Testis (tissue), 3 donors: ENCODE data around the gene MAGEB3. TPM values are rescaled to one million over a fixed set of nuclear protein-coding genes. Genes with fewer than 3 reads are reported as not detected.

Experiments used
- DNase-seq: peaks from one replicate; pipeline ENCODE4 v3.0.0-alpha.2; 2019
- H3K27ac ChIP-seq, 2 donors: fragments of 200-600 bp; sonication (generic); one replicate each; pipeline ENCODE4 v1.5.1; 2019
- H3K27me3 ChIP-seq: fragments of 200-600 bp; sonication (generic); one replicate; pipeline ENCODE4 v1.5.1; 2019
- H3K36me3 ChIP-seq: fragments of 200-600 bp; sonication (generic); one replicate; pipeline ENCODE4 v1.5.1; 2017; ENCODE audit warnings: low read depth; ENCODE audit errors: missing control alignments
- H3K4me1 ChIP-seq: fragments of 200-600 bp; sonication (generic); one replicate; pipeline ENCODE4 v1.5.1; 2019
- H3K4me3 ChIP-seq, 2 donors: fragments of 200-600 bp; sonication (generic); one replicate each; pipeline ENCODE4 v1.5.1; 2017 to 2019
- H3K9me3 ChIP-seq: fragments of 200-600 bp; sonication (generic); one replicate; pipeline ENCODE4 v1.5.1; 2017
- POLR2A ChIP-seq: fragments of 450-650 bp; IDR thresholded peaks from one replicate; pipeline ENCODE4 v1.6.1; 2017; ENCODE audit warnings: antibody characterized with exemption, mild to moderate bottlenecking, moderate library complexity
- WGBS, 2 donors: methylation state at CpG; one replicate each; pipeline ENCODE4 v1.1.5; 2018; 5-methylcytosine and 5-hydroxymethylcytosine counted together
- intact Hi-C: fragments of 100-400 bp; cut with DNase I; formaldehyde crosslinking; loops from one replicate; pipeline ENCODE4 v1.15.1; 2023; ENCODE audit warnings: low total_unique reads
- polyA plus RNA-seq: library from polyadenylated mRNA; stranded (reverse); fragments of 350-450 nt; fragmentation: Illumina TruSeq; extraction: RNeasy Lipid Tissue Mini Kit (QIAGEN cat#74804); gene quantifications from one replicate; pipeline ENCODE4 v1.2.3, GENCODE V29; 2014; ENCODE audit warnings: low read depth, low replicate concordance; ENCODE audit not compliant: insufficient read depth
- total RNA-seq, 2 donors: library from RNA; depleted of rRNA; stranded (reverse); fragments of >200 nt; gene quantifications; one replicate each; pipeline ENCODE4 v1.2.3, GENCODE V29; 2016
- TF ChIP-seq, protein P1 (sequence below), 3 experiments: fragments of 450-650 bp in 2 of 3; fragments of 200-600 bp in 1 of 3; sonication (generic) in 1 of 3; IDR thresholded peaks; one replicate each; pipeline ENCODE4 v1.5.1; 2016 to 2019; ENCODE audit warnings: antibody characterized with exemption in 3 of 3, mild to moderate bottlenecking in 2 of 3, moderate library complexity in 1 of 3

MAGEB3 gene
- total and polyA plus RNA-seq, 3 donors from 2014 or later: 8.8 to 10.8 (median 10.4) TPM

DNA sequence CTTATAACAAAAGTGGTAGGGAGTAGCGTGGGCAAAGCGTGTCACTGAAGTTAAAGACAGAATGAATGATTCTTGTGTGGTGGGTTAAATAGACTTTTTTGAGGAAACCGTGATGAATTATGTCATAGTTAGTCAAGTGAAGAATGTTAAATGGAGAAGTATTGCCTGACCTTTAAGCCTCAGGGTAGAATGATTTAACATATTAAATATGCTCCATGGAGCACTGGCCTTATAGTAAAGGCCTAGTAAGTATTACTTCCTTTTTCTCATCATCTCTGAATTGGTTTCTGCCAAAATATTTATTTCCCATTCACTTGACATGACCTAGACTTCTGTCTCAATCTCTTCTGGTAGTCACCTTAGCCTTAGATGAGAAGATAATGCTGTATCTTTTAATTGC, 40.2 kb downstream of the MAGEB3 start:
- H3K4me3 ChIP-seq: no peak overlapping the region
- no peaks in the 10 kb centered on the region for H3K27me3 ChIP-seq
- no peak for DNase-seq
- H3K27ac ChIP-seq: no peak overlapping the region
- no peaks in the 10 kb centered on the region for H3K4me1 ChIP-seq
- H3K9me3 ChIP-seq: no peaks in the 10 kb centered on the region
- intact Hi-C loops: no loop called here
- 95 to 98% methylated on average over 3 of the region's 3 CpGs for WGBS, 2 donors
- TF ChIP-seq, protein P1, sequence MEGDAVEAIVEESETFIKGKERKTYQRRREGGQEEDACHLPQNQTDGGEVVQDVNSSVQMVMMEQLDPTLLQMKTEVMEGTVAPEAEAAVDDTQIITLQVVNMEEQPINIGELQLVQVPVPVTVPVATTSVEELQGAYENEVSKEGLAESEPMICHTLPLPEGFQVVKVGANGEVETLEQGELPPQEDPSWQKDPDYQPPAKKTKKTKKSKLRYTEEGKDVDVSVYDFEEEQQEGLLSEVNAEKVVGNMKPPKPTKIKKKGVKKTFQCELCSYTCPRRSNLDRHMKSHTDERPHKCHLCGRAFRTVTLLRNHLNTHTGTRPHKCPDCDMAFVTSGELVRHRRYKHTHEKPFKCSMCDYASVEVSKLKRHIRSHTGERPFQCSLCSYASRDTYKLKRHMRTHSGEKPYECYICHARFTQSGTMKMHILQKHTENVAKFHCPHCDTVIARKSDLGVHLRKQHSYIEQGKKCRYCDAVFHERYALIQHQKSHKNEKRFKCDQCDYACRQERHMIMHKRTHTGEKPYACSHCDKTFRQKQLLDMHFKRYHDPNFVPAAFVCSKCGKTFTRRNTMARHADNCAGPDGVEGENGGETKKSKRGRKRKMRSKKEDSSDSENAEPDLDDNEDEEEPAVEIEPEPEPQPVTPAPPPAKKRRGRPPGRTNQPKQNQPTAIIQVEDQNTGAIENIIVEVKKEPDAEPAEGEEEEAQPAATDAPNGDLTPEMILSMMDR (IDR thresholded peaks at IDR 0.05): no peak
- no peak for TF ChIP-seq POLR2A
- H3K36me3 ChIP-seq: no peaks in the 10 kb centered on the region

DNA sequence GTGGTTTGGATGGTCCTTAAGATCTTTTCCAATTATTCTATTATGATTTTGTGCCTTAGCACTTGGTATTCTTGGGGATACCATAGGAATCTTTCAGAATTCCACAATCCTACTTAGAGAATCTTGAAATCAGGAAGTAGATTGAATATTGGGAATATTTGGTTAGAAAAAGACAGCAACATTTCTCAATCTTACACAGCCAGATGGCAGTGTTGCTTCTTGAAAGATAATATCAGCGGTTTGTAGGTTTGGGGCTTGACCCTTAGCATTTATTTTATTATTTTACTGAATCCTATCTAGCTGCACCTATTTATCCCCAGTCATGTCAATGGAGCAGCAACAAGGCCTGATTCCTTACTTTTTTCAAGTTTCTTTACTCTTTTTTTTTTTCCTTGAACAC, 45.0 kb downstream of the MAGEB3 start:
- Histone ChIP-seq H3K36me3 (no peaks in the 10 kb centered on the region), H3K27me3 (no peaks in the 10 kb centered on the region), H3K9me3 (no peaks in the 10 kb centered on the region), H3K27ac (no peak overlapping the region), H3K4me1 (no peaks in the 10 kb centered on the region), H3K4me3 (no peak overlapping the region)
- 25 to 38% methylated on average over 1 of the region's 1 CpG for WGBS, 2 donors
- no peak for TF ChIP-seq POLR2A
- TF ChIP-seq, protein P1 (IDR thresholded peaks at IDR 0.05): peak in 2 of 3 experiments; percentile 14 to 30
- DNase-seq: no peak
- intact Hi-C loops: no loop called here

GRCh38 chrX:30278365-30278764, 47.9 kb downstream of the MAGEB3 start:
- H3K9me3 ChIP-seq: no peaks in the 10 kb centered on the region
- no peak overlapping the region for H3K27ac ChIP-seq
- no peaks in the 10 kb centered on the region for H3K4me1 ChIP-seq
- TF ChIP-seq, protein P1 (IDR thresholded peaks at IDR 0.05): no peak
- no peak for TF ChIP-seq POLR2A
- no peaks in the 10 kb centered on the region for H3K27me3 ChIP-seq
- no peaks in the 10 kb centered on the region for H3K36me3 ChIP-seq
- no peak for DNase-seq
- H3K4me3 ChIP-seq: no peak overlapping the region
- 0 to 50% methylated on average over 1 of the region's 1 CpG for WGBS, 2 donors
- intact Hi-C loops: no loop called here

DNA sequence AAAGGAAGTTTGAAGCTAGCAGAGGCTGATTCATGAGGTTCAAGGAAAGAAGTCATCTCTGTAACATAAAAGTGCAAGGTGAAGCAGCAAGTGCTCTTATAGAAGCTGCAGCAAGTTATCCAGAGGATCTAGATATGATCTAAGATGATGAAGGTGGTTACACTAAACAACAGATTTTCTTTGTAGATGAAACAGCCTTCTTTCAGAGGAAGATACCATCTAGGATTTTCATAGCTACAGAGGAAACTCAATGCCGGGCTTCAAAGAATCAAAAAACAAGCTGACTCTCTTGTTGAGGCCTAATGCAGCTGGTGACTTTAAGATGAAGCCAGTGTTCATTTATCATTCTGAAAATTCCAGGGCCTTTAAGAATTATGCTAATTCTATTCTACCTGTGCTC, 50.0 kb downstream of the MAGEB3 start:
- H3K9me3 ChIP-seq: no peaks in the 10 kb centered on the region
- H3K4me3 ChIP-seq: no peak overlapping the region
- H3K4me1 ChIP-seq: no peaks in the 10 kb centered on the region
- no peaks in the 10 kb centered on the region for H3K27me3 ChIP-seq
- no peak overlapping the region for H3K27ac ChIP-seq
- TF ChIP-seq, protein P1 (IDR thresholded peaks at IDR 0.05): no peak
- no peak for TF ChIP-seq POLR2A
- intact Hi-C loops: no loop called here
- 100% methylated on average over 1 of the region's 1 CpG for WGBS, 2 donors
- no peaks in the 10 kb centered on the region for H3K36me3 ChIP-seq
- no peak for DNase-seq

- intact Hi-C loops: no loop called here
These were observed 52.1 kb downstream of the MAGEB3 start for GRCh38 chrX:30282527-30282926.

More at GRCh38 chrX:30282527-30282926, 52.1 kb downstream of the MAGEB3 start:
- H3K27ac ChIP-seq: no peak overlapping the region
- DNase-seq: no peak
- TF ChIP-seq, protein P1 (IDR thresholded peaks at IDR 0.05): no peak
- no peak overlapping the region for H3K4me3 ChIP-seq
- no peaks in the 10 kb centered on the region for H3K27me3 ChIP-seq
- H3K4me1 ChIP-seq: no peaks in the 10 kb centered on the region
- H3K36me3 ChIP-seq: no peaks in the 10 kb centered on the region
- H3K9me3 ChIP-seq: no peaks in the 10 kb centered on the region
